ENCODE data around the gene ELOVL6. TPM values are rescaled to one million over a fixed set of nuclear protein-coding genes. Genes with fewer than 3 reads are reported as not detected.

Gene ELOVL6
- total and polyA plus RNA-seq, 9 of the 15 experiments (the other 6 are each of a cell fraction or from before 2014, with no cell fraction given) = 18.3 to 82.6 (median 46.0) TPM

DNA sequence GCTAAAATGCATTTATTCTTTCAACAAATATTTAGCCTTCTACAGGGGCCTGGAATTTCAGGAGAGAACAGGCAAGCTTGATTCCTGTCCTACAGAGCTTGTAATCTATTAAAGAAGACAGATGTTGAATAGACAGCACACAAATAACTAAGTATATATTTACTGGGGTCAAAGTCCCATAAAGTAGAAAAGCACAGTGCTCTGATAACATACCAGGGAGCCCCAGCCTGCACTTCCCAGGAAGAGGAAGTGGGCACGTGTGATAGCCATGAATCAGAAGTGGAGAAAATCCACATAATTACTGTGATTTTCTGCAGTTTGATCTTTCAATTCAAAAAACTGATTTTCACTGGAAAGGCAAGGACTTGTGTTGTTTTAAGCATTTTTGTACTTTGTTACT is 156.7 kb downstream of the ELOVL6 start:
- 0% methylated on average over 1 of the region's 1 CpG for WGBS (ENCODE audit: insufficient coverage, low coverage, missing lambda C conversion rate)
- FAIRE-seq = no peak

More for the DNA sequence above, 156.7 kb downstream of the ELOVL6 start:
- CTCF ChIA-PET (ENCODE audit: low intra/inter-chr PET ratio) = no interaction called here
- intact Hi-C loops (cut with micrococcal nuclease) (no loop called here), in situ Hi-C loops (cut with MboI) (no loop called here)
- H2AFZ ChIP-seq (ENCODE audit: low read depth, low read length) = no peak overlapping the region
- no peak overlapping the region for H3K4me2 ChIP-seq (ENCODE audit: insufficient read depth, low read length)
- H3K27me3 ChIP-seq (ENCODE audit: control insufficient read depth in 2 of 2, insufficient read depth in 2 of 2, low read length in 2 of 2) = peaks cover 7 to 15% of the 10 kb centered on the region in 2 experiments; a peak in 2 of 5 replicates
- TF ChIP-seq BHLHE40 (IDR thresholded peaks at IDR 0.05; ENCODE audit: low read length) (peak; percentile 26; the same call in 1 of the 2 replicates), E2F6 (IDR thresholded peaks at IDR 0.05; ENCODE audit: borderline replicate concordance in 1 of 2, extremely low read depth in 1 of 2, insufficient read depth in 1 of 2, insufficient read length in 1 of 2, low read depth in 1 of 2, low read length in 1 of 2, poor library complexity in 1 of 2, severe bottlenecking in 1 of 2) (no peak), FOXO4 (CRISPR knock-in tag; IDR thresholded peaks at IDR 0.05) (no peak), SPI1 (IDR thresholded peaks at IDR 0.05; ENCODE audit: borderline replicate concordance, low read depth, low read length) (peak; percentile 75; the same call in 1 of the 2 replicates), HDAC2 (IDR thresholded peaks at IDR 0.05) (no peak), ZNF717 (CRISPR knock-in tag; IDR thresholded peaks at IDR 0.05) (no peak), POU5F1 (IDR thresholded peaks at IDR 0.05; ENCODE audit: borderline replicate concordance, low read depth, low read length, partially characterized antibody) (no peak)
- ATAC-seq = no peak
- no peaks in the 10 kb centered on the region for H3K9me1 ChIP-seq (ENCODE audit: control insufficient read depth, insufficient read depth, low read length)
- no peaks in the 10 kb centered on the region for H3K9me3 ChIP-seq (replicated peaks; ENCODE audit: control insufficient read depth, insufficient read depth, low read depth, low read length)
- H3K4me1 ChIP-seq (replicated peaks in 1 of 2; ENCODE audit: control insufficient read depth in 2 of 2, insufficient read depth in 2 of 2, low read length in 2 of 2) = no peaks in the 10 kb centered on the region
- H3K27ac ChIP-seq (ENCODE audit: extremely low read depth, low read depth, low read length) = no peak overlapping the region
- H3K4me3 ChIP-seq = no peak overlapping the region
- no TSS peak for BruUV-seq (replicated peaks)
- no peak for DNase-seq (ENCODE audit: extremely low read depth in 1 of 4, low spot score in 3 of 4)
- peaks cover 4% of the 10 kb centered on the region; the same call in 1 of the 3 replicates for H3K36me3 ChIP-seq (ENCODE audit: control insufficient read depth, insufficient read depth, low read length)
- H3K9ac ChIP-seq (ENCODE audit: insufficient read depth in 1 of 2, low read depth in 2 of 2, low read length in 2 of 2) = no peak overlapping the region
- H3K79me2 ChIP-seq (ENCODE audit: control insufficient read depth, insufficient read depth, low read length) = no peaks in the 10 kb centered on the region
- H4K20me1 ChIP-seq (replicated peaks; ENCODE audit: control insufficient read depth, insufficient read depth, low read length) = no peaks in the 10 kb centered on the region
- POLR2A ChIA-PET = no interaction called here
